Endothelial cell of umbilical vein (primary cell): ENCODE results near the gene MFGE8. TPM values are rescaled to one million over a fixed set of nuclear protein-coding genes. Genes with fewer than 3 reads are reported as not detected.

ENCODE experiments used
- BruUV-seq: library from RNA; stranded (reverse); fragments of 400-500 nt; replicated peaks from 2 replicates; lab custom pipeline; 2021; lab: Mats Ljungman, UMichigan
- CTCF ChIA-PET: fragments of 300-600, 350-600 bp; sonication (Branson Sonifier 250); formaldehyde crosslinking; loops from one replicate; lab custom pipeline; 2021; ENCODE audit warnings: antibody characterized with exemption, inconsistent platforms; lab: Charles Lee
- POLR2A ChIA-PET: fragments of 300-600, 350-600 bp; sonication (Branson Sonifier 250); formaldehyde crosslinking; loops from one replicate; lab custom pipeline; 2021; ENCODE audit warnings: antibody characterized with exemption, inconsistent platforms; lab: Charles Lee
- DNase-seq: peaks from one replicate; pipeline ENCODE4 v3.0.0-alpha.2; 2011; ENCODE audit warnings: low read depth, low spot score
- FAIRE-seq: peaks from 2 replicates; lab custom pipeline; 2011; peaks lifted over from hg19 to GRCh38; lab: Jason Lieb, UNC
- H2AFZ ChIP-seq: 2 replicates; pipeline ENCODE4 v1.6.0; 2012; ENCODE audit warnings: low read depth, low read length, control low read depth, inconsistent platforms
- H3K27ac ChIP-seq: 2 replicates; pipeline ENCODE4 v1.5.1; 2011; ENCODE audit warnings: low read depth, mild to moderate bottlenecking, control low read depth, low read length, moderate library complexity; ENCODE audit not compliant: insufficient read depth
- H3K27me3 ChIP-seq, 2 experiments: 2 replicates each; pipeline versions ENCODE4 v1.6.0 to v1.6.1; 2011; ENCODE audit warnings: low read length in 2 of 2, mixed read lengths in 1 of 2; ENCODE audit not compliant: control insufficient read depth in 2 of 2, insufficient read depth in 2 of 2
- H3K36me3 ChIP-seq, 2 experiments: 2 replicates in 1 of 2; 3 replicates in 1 of 2; pipeline ENCODE4 v1.5.1; 2011; ENCODE audit warnings: low read length in 2 of 2, mild to moderate bottlenecking in 1 of 2, moderate library complexity in 1 of 2; ENCODE audit not compliant: control insufficient read depth in 2 of 2, insufficient read depth in 2 of 2; ENCODE audit errors: extremely low read depth in 1 of 2
- H3K4me1 ChIP-seq: 3 replicates; pipeline ENCODE4 v1.5.1; 2011; ENCODE audit warnings: mild to moderate bottlenecking, low read length; ENCODE audit not compliant: control insufficient read depth, insufficient read depth; ENCODE audit errors: extremely low read depth
- H3K4me2 ChIP-seq: 2 replicates; pipeline ENCODE4 v1.6.1; 2011; ENCODE audit warnings: low read length, control low read depth, mixed read lengths; ENCODE audit not compliant: insufficient read depth
- H3K4me3 ChIP-seq, 3 experiments: fragments of 200-600 bp in 1 of 3; sonication (generic), shearing (Covaris generic) in 1 of 3; replicated peaks in 1 of 3; 2 replicates each; pipeline ENCODE4 v1.5.1; 2011 to 2016; ENCODE audit warnings: control low read depth in 3 of 3, low read length in 3 of 3, mild to moderate bottlenecking in 2 of 3, inconsistent platforms in 1 of 3, low read depth in 1 of 3, moderate library complexity in 1 of 3; ENCODE audit not compliant: insufficient read depth in 1 of 3
- H3K79me2 ChIP-seq: 2 replicates; pipeline ENCODE4 v1.6.0; 2012; ENCODE audit warnings: low read length, inconsistent platforms; ENCODE audit not compliant: control insufficient read depth, insufficient read depth
- H3K9ac ChIP-seq: replicated peaks from 2 replicates; pipeline ENCODE3; 2011; ENCODE audit warnings: low read length, control low read depth; ENCODE audit not compliant: insufficient read depth; ENCODE audit errors: extremely low read depth
- H3K9me1 ChIP-seq: replicated peaks from 3 replicates; pipeline ENCODE4 v1.6.0; 2011; ENCODE audit warnings: mild to moderate bottlenecking, low read length; ENCODE audit not compliant: control insufficient read depth, insufficient read depth; ENCODE audit errors: extremely low read depth
- H3K9me3 ChIP-seq: replicated peaks from 2 replicates; pipeline ENCODE4 v1.5.1; 2012; ENCODE audit warnings: low read length, inconsistent platforms; ENCODE audit not compliant: control insufficient read depth, insufficient read depth
- H4K20me1 ChIP-seq: replicated peaks from 2 replicates; pipeline ENCODE3; 2011; ENCODE audit warnings: mild to moderate bottlenecking, low read length; ENCODE audit not compliant: control insufficient read depth, insufficient read depth; ENCODE audit errors: extremely low read depth
- EZH2 ChIP-seq: IDR thresholded peaks from 2 replicates; pipeline ENCODE4 v1.6.1; 2012; ENCODE audit warnings: borderline replicate concordance, low read depth, mild to moderate bottlenecking, moderate library complexity, low read length, inconsistent platforms; ENCODE audit not compliant: severe bottlenecking
- FOS ChIP-seq: IDR thresholded peaks from 2 replicates; pipeline ENCODE4 v1.6.1; 2011; ENCODE audit warnings: mild to moderate bottlenecking, low read length, moderate library complexity, borderline replicate concordance; ENCODE audit not compliant: insufficient read depth
- GATA2 ChIP-seq: IDR thresholded peaks from 2 replicates; pipeline ENCODE4 v1.7.0; 2011; ENCODE audit warnings: low read depth, mild to moderate bottlenecking, moderate library complexity, mixed read lengths, low read length; ENCODE audit not compliant: insufficient read length, insufficient read depth
- JUN ChIP-seq: IDR thresholded peaks from 2 replicates; pipeline ENCODE4 v1.6.1; 2011; ENCODE audit warnings: borderline replicate concordance, low read depth; ENCODE audit not compliant: insufficient read length, insufficient read depth
- MYC ChIP-seq: IDR thresholded peaks from one replicate; pipeline ENCODE4 v1.6.1; 2011; ENCODE audit warnings: mild to moderate bottlenecking, low read depth, low read length
- POLR2A ChIP-seq: IDR thresholded peaks from 2 replicates; pipeline ENCODE4 v1.6.1; 2012; ENCODE audit warnings: low read depth, mild to moderate bottlenecking, control low read depth, low read length
- POLR2AphosphoS5 ChIP-seq: IDR thresholded peaks from 2 replicates; pipeline ENCODE4 v1.6.1; 2012; ENCODE audit warnings: low read depth, mild to moderate bottlenecking, control low read depth, low read length, moderate library complexity; ENCODE audit not compliant: insufficient read depth
- dilution Hi-C: fragments of 300-500 bp; cut with MboI; formaldehyde crosslinking; loops from one replicate; pipeline ENCODE4 v1.15.0; 2019; ENCODE audit warnings: low sequenced_read_pairs; ENCODE audit not compliant: extremely low pct_ligation_motif_present
- intact Hi-C: fragments of 100-400 bp; cut with micrococcal nuclease; formaldehyde crosslinking; loops from one replicate; pipeline ENCODE4 v1.10.0; 2022
- polyA plus RNA-seq, 4 experiments: library from polyadenylated mRNA; depleted of rRNA in 3 of 4; stranded (reverse) in 3 of 4; unstranded in 1 of 4; fragments of >200 nt; gene quantifications; 2 replicates each; pipeline versions ENCODE4 v1.2.1 to v1.2.3, GENCODE V29; 2011 to 2012; ENCODE audit warnings: missing spikeins in 1 of 4
- total RNA-seq: library from RNA; stranded (reverse); gene quantifications from 2 replicates; pipeline ENCODE4 v1.2.3, GENCODE V29; 2021
- TF ChIP-seq, protein P1 (sequence below): IDR thresholded peaks from 2 replicates; pipeline ENCODE4 v1.6.1; 2011; ENCODE audit not compliant: insufficient read depth, insufficient read length
- TF ChIP-seq, protein P2 (sequence below), 2 donors: IDR thresholded peaks; 1 replicate in 1 of 2; 2 replicates in 1 of 2; pipeline ENCODE4 v1.5.1; 2011; ENCODE audit warnings: low read length in 2 of 2, mild to moderate bottlenecking in 2 of 2, moderate library complexity in 2 of 2, control low read depth in 1 of 2, inconsistent platforms in 1 of 2, low read depth in 1 of 2; ENCODE audit not compliant: insufficient read depth in 1 of 2; ENCODE audit errors: extremely low read depth in 1 of 2

Gene MFGE8
- total and polyA plus RNA-seq, 2 donors (not counting 3 experiments of a cell fraction or from before 2014, with no cell fraction given): 108 to 117 TPM

DNA sequence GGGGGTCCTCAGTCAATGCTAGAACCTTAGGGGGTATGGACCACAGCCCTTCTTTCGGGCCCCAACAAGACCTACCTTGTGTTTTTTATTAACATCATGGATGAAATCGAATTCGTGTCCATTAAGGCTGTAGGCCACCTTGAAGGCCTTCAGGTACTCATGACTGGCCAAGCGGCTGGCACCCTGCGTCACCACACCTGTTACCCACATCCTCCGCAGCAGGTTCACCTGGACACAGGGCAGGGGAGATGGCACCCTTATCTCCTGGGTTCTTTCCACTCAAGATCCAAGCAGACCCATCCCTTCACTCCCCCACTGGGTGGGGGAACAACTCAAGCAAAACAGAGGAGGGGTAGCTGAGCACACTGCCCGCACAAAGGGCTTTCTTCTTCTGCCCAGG, 6.6 kb downstream of the MFGE8 start:
- H3K4me2 ChIP-seq: no peak overlapping the region
- no peaks in the 10 kb centered on the region for H3K27me3 ChIP-seq
- BruUV-seq: no TSS peak
- no peak overlapping the region for H3K4me3 ChIP-seq
- H3K36me3 ChIP-seq: no peaks in the 10 kb centered on the region
- no peak overlapping the region for H3K27ac ChIP-seq
- ChIA-PET CTCF (interaction anchor here (4.7 kb wide), 1 partner anchor 113 kb away, joined by 82 read pairs; no protein-coding TSS in a partner anchor), POLR2A (no interaction called here)
- no peaks in the 10 kb centered on the region for H4K20me1 ChIP-seq
- no peaks in the 10 kb centered on the region for H3K4me1 ChIP-seq
- FAIRE-seq (no peak), DNase-seq (no peak)
- H3K9me1 ChIP-seq: no peaks in the 10 kb centered on the region
- H2AFZ ChIP-seq: no peak overlapping the region
- intact Hi-C loops (no loop called here), dilution Hi-C loops (no loop called here)
- TF ChIP-seq GATA2 (no peak), POLR2AphosphoS5 (no peak), MYC (no peak), FOS (no peak), JUN (no peak), POLR2A (no peak), EZH2 (no peak)
- TF ChIP-seq, protein P1, sequence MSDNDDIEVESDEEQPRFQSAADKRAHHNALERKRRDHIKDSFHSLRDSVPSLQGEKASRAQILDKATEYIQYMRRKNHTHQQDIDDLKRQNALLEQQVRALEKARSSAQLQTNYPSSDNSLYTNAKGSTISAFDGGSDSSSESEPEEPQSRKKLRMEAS: no peak
- TF ChIP-seq, protein P2, sequence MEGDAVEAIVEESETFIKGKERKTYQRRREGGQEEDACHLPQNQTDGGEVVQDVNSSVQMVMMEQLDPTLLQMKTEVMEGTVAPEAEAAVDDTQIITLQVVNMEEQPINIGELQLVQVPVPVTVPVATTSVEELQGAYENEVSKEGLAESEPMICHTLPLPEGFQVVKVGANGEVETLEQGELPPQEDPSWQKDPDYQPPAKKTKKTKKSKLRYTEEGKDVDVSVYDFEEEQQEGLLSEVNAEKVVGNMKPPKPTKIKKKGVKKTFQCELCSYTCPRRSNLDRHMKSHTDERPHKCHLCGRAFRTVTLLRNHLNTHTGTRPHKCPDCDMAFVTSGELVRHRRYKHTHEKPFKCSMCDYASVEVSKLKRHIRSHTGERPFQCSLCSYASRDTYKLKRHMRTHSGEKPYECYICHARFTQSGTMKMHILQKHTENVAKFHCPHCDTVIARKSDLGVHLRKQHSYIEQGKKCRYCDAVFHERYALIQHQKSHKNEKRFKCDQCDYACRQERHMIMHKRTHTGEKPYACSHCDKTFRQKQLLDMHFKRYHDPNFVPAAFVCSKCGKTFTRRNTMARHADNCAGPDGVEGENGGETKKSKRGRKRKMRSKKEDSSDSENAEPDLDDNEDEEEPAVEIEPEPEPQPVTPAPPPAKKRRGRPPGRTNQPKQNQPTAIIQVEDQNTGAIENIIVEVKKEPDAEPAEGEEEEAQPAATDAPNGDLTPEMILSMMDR (IDR thresholded peaks at IDR 0.05; ENCODE audit: extremely low read depth in 1 of 2, insufficient read depth in 1 of 2, low read depth in 1 of 2, low read length in 2 of 2): no peak
- H3K9ac ChIP-seq: no peak overlapping the region
- H3K9me3 ChIP-seq: no peaks in the 10 kb centered on the region
- no peaks in the 10 kb centered on the region for H3K79me2 ChIP-seq
